GM23338 (cell line): ENCODE measurements around the gene PRKCH.

ENCODE experiments used
- CREB1 ChIP-seq: fragments of 250-450 bp; sonication (Bioruptor Pico); IDR thresholded peaks from 2 replicates; pipeline ENCODE4 v1.5.0; 2020; ENCODE audit warnings: low read depth, mild to moderate bottlenecking, moderate library complexity
- CTCF ChIP-seq, 2 experiments: fragments of 200-600 bp in 1 of 2; sonication (generic) in 1 of 2; conservative IDR thresholded peaks; 2 replicates each; pipeline versions ENCODE4 v1.5.1 to v1.6.1; 2016 to 2017; ENCODE audit warnings: antibody characterized with exemption in 2 of 2, low read depth in 2 of 2, mild to moderate bottlenecking in 2 of 2, moderate library complexity in 1 of 2
- EZH2 ChIP-seq: fragments of 200-600 bp; sonication (generic); IDR thresholded peaks from one replicate; pipeline ENCODE4 v1.8.0; 2017; ENCODE audit warnings: antibody characterized with exemption, mild to moderate bottlenecking, low read depth; ENCODE audit not compliant: unreplicated experiment
- EZH2phosphoT487 ChIP-seq: fragments of 200-600 bp; sonication (generic); IDR thresholded peaks from one replicate; pipeline ENCODE4 v1.8.1; 2018; ENCODE audit warnings: antibody characterized with exemption; ENCODE audit not compliant: unreplicated experiment
- JUNB ChIP-seq: IDR thresholded peaks from one replicate; pipeline ENCODE4 v1.6.1; 2016; ENCODE audit warnings: antibody characterized with exemption; ENCODE audit not compliant: unreplicated experiment
- NANOG ChIP-seq: IDR thresholded peaks from 2 replicates; pipeline ENCODE4 v1.6.1; 2016; ENCODE audit warnings: antibody characterized with exemption, borderline replicate concordance
- POLR2AphosphoS5 ChIP-seq: IDR thresholded peaks from 2 replicates; pipeline ENCODE4 v1.6.1; 2016; ENCODE audit warnings: antibody characterized with exemption, low read depth
- REST ChIP-seq: IDR thresholded peaks from one replicate; pipeline ENCODE4 v1.6.1; 2018; ENCODE audit warnings: antibody characterized with exemption; ENCODE audit not compliant: unreplicated experiment
- STAT1 ChIP-seq: IDR thresholded peaks from one replicate; pipeline ENCODE4 v1.6.1; 2016; ENCODE audit warnings: antibody characterized with exemption; ENCODE audit not compliant: unreplicated experiment
- ZNF114 ChIP-seq: fragments of 250-450 bp; sonication (Bioruptor Pico); IDR thresholded peaks from 2 replicates; pipeline ENCODE4 v1.5.0; 2020; ENCODE audit warnings: mild to moderate bottlenecking, moderate library complexity
- ZNF331 ChIP-seq: fragments of 250-450 bp; sonication (Bioruptor Pico); IDR thresholded peaks from 2 replicates; pipeline ENCODE4 v1.5.0; 2020; ENCODE audit warnings: low read depth, mild to moderate bottlenecking, moderate library complexity

- no peak for TF ChIP-seq CTCF (conservative IDR thresholded peaks at IDR 0.05; ENCODE audit: low read depth in 2 of 2)
- TF ChIP-seq EZH2 = peak; percentile 3
- TF ChIP-seq POLR2AphosphoS5 = no peak
- no peak for TF ChIP-seq EZH2phosphoT487
- TF ChIP-seq REST = no peak
- TF ChIP-seq STAT1 = no peak
- no peak for TF ChIP-seq JUNB
- no peak for TF ChIP-seq NANOG
- TF ChIP-seq ZNF331 (CRISPR knock-in tag) = no peak
- TF ChIP-seq CREB1 (CRISPR knock-in tag) = no peak
- no peak for TF ChIP-seq ZNF114 (CRISPR knock-in tag)
Observed at GRCh38 chr14:61322799-61323290, 1.5 kb downstream of the PRKCH start.
